ENCODE data around the gene TBX20.

DNA sequence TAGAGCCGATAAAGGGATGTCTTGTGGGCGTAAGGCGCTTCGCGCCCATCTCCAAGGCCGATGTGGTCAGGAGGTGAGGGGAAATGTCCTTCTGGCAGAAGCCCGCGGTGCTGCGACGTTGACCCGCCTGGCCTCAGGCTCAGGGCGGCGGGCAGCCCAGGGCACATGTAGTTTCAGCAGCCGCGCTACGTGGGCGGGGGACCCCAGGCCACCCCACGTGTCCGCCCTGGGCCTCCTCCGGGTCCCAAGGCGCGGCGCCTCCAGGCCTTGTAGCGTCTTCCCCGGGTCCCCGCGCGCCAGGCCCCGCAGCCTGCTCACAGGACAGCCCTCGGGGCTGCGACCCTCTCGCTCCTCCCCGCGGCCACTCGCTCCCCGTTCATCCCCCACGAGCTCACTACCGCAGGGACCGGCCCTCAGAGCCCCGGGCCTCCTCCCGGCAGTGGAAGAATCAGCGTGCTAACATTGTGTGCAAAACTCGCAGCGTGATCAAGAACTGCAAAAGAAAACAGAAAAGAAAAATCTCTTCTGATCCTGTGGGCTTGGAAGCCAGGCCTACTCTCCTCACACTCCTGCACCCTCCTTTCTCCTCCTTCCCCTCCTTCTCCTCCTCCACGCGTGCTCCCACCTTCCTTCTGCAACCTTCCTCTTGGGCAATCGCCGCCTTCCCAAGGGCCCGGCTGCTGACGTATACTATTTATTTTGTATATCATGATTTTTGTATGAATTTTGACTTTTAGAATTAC, 4.4 kb upstream of the TBX20 start:
- TF ChIP-seq, protein P1, sequence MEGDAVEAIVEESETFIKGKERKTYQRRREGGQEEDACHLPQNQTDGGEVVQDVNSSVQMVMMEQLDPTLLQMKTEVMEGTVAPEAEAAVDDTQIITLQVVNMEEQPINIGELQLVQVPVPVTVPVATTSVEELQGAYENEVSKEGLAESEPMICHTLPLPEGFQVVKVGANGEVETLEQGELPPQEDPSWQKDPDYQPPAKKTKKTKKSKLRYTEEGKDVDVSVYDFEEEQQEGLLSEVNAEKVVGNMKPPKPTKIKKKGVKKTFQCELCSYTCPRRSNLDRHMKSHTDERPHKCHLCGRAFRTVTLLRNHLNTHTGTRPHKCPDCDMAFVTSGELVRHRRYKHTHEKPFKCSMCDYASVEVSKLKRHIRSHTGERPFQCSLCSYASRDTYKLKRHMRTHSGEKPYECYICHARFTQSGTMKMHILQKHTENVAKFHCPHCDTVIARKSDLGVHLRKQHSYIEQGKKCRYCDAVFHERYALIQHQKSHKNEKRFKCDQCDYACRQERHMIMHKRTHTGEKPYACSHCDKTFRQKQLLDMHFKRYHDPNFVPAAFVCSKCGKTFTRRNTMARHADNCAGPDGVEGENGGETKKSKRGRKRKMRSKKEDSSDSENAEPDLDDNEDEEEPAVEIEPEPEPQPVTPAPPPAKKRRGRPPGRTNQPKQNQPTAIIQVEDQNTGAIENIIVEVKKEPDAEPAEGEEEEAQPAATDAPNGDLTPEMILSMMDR (IDR thresholded peaks at IDR 0.05; ENCODE audit: low read depth, low read length) = no peak
- TF ChIP-seq EZH2phosphoT487 (IDR thresholded peaks at IDR 0.05; ENCODE audit: low read depth) = no peak

All from OCI-LY3 (cell line).